NT2/D1 (cell line): ENCODE measurements around the gene ZNF74.
A peak's percentile ranks its signal among the peaks of the same experiment; 100 is the strongest.
"Not testable (repeated sequence)": the region's sequence is repeated elsewhere in the genome, so short reads cannot be mapped to it uniquely, and the experiment has no call there.

Source experiments
- DNase-seq: peaks from one replicate; pipeline ENCODE4 v3.0.0-alpha.2; 2011; ENCODE audit warnings: low read depth, low spot score
- H3K27me3 ChIP-seq: 2 replicates; pipeline ENCODE4 v1.6.0; 2011; ENCODE audit warnings: mild to moderate bottlenecking; ENCODE audit not compliant: insufficient read length, insufficient read depth
- H3K36me3 ChIP-seq: 2 replicates; pipeline ENCODE4 v1.6.1; 2011; ENCODE audit warnings: mild to moderate bottlenecking, low read length, mixed read lengths; ENCODE audit not compliant: insufficient read depth, insufficient read length
- H3K4me1 ChIP-seq: 2 replicates; pipeline ENCODE4 v1.5.1; 2011; ENCODE audit not compliant: insufficient read depth, insufficient read length
- H3K4me3 ChIP-seq: 2 replicates; pipeline ENCODE4 v1.5.1; 2011; ENCODE audit warnings: low read depth; ENCODE audit not compliant: insufficient read length
- H3K9ac ChIP-seq: 2 replicates; pipeline ENCODE4 v1.6.0; 2011; ENCODE audit warnings: low read depth; ENCODE audit not compliant: insufficient read length
- H3K9me3 ChIP-seq: 2 replicates; pipeline ENCODE4 v1.5.1; 2011; ENCODE audit warnings: mild to moderate bottlenecking, low read length; ENCODE audit not compliant: insufficient read depth
- SUZ12 ChIP-seq: IDR thresholded peaks from 2 replicates; pipeline ENCODE4 v1.6.1; 2011; ENCODE audit not compliant: insufficient read length, insufficient read depth; ENCODE audit errors: extremely low read depth
- YY1 ChIP-seq: IDR thresholded peaks from 2 replicates; pipeline ENCODE4 v1.6.1; 2011; ENCODE audit not compliant: insufficient read length, insufficient read depth
- ZNF274 ChIP-seq: IDR thresholded peaks from 2 replicates; pipeline ENCODE4 v1.6.1; 2011; ENCODE audit warnings: mild to moderate bottlenecking, low read depth, low read length

The ZNF74 gene

DNA sequence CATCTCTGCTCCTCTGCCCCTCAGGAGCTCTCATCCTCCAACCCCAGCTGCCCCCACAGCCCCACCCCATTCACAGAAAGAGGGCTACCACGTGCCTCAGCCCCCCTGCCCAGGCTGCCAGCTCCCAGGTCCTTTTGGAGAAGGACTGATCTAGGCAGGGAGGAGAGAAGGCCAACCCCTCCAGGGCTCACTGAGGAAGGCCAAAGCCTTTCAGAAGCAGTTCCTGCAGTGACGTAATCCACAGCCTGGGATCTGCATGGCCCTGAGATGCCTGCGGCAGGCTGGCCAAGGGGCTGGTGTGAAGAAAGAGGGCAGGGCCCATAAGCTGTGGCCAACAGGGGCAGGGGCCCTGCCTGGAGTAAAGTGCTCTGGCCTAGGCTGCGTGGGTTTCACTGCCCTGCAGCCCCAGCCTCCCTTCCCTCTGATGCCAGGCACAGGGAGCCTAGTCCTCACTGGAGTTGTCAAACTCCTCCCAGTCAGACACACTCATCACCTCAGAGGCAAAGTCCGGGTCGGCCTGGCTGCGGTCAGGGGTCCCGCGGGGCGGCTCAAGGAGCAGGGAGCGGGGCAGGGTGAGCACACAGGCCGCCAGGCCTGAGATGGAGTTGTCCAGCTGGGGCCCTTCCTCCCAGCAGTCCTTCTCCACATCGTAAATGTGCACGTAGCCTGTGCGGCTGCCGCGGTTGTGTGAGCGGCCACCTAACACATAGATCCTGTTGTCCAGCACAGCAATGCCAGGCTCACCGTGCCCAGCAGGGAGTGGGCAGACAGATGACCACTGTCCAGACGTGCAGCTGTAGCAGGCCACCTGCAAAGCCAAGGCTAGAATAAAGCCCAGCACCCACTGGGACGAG is 47.9 kb downstream of the ZNF74 start:
- H3K9me3 ChIP-seq, result no peaks in the 10 kb centered on the region
- H3K27me3 ChIP-seq, result peaks cover 14% of the 10 kb centered on the region
- peaks cover 12% of the 10 kb centered on the region for H3K36me3 ChIP-seq
- peak overlapping the region; percentile 42 for H3K9ac ChIP-seq
- no peak for TF ChIP-seq YY1
- no peak for TF ChIP-seq SUZ12
- no peak for TF ChIP-seq ZNF274
- DNase-seq, result no peak
- H3K4me1 ChIP-seq, result peaks cover 11% of the 10 kb centered on the region
- no peak overlapping the region for H3K4me3 ChIP-seq

DNA sequence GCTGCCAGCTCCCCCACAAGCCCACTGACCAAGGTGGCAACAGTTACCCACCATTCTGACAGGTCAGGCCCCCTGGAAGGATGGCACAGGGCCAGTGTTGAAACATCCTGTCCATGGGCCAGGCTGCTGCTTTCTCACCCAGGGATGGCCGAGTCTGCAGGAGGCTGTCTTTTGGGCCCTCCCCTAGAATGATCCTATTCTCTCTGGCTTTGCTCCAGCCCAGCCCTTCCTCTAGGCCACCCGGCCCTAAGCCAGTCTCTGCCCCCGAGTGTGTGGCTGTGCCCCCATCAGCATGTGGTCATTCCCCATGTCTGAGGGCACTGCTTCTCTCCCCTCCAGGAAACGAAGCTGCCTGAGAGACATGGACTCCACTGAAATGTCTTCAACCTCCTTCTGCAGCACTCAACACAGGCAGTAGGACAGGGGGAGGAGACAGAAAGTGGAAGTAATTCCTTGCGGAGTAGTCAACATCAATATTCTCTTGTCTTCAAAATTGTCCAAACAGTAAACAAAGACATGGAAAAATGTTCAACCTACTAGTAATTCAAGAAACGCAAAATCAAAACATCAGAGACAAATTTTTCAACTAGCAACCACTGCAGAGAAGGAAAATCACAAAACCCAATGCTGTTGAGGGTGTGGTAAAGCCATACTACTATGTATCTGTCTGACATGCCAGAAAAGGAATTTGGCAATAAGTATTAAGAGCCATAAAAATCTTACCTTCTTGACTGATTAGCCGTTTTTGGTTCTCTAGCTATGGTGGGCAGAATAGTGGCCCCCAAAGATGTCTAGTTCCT is 48.7 kb downstream of the ZNF74 start:
- Histone ChIP-seq H3K9me3 (no peaks in the 10 kb centered on the region), H3K4me3 (no peak overlapping the region), H3K27me3 (peaks cover 9% of the 10 kb centered on the region), H3K36me3 (peaks cover 12% of the 10 kb centered on the region), H3K9ac (no peak overlapping the region), H3K4me1 (peaks cover 11% of the 10 kb centered on the region)
- TF ChIP-seq YY1, result no peak
- no peak for TF ChIP-seq ZNF274
- no peak for TF ChIP-seq SUZ12
- no peak for DNase-seq

GRCh38 chr22:20444325-20444724 is 50.4 kb downstream of the ZNF74 start:
- H3K4me1 ChIP-seq, result peaks cover 5% of the 10 kb centered on the region
- no peak overlapping the region for H3K9ac ChIP-seq
- TF ChIP-seq YY1, result no peak
- TF ChIP-seq ZNF274, result no peak
- TF ChIP-seq SUZ12, result no peak
- no peak overlapping the region for H3K4me3 ChIP-seq
- no peak for DNase-seq
- H3K27me3 ChIP-seq, result no peaks in the 10 kb centered on the region
- peaks cover 12% of the 10 kb centered on the region for H3K36me3 ChIP-seq
- H3K9me3 ChIP-seq, result no peaks in the 10 kb centered on the region

- Histone ChIP-seq H3K9me3 (no peaks in the 10 kb centered on the region), H3K27me3 (no peaks in the 10 kb centered on the region), H3K4me3 (no peak overlapping the region), H3K36me3 (peaks cover 12% of the 10 kb centered on the region), H3K9ac (no peak overlapping the region), H3K4me1 (peaks cover 5% of the 10 kb centered on the region)
- DNase-seq, result no peak
- no peak for TF ChIP-seq ZNF274
- no peak for TF ChIP-seq SUZ12
- TF ChIP-seq YY1, result no peak
Observed at GRCh38 chr22:20446383-20446970, 52.5 kb downstream of the ZNF74 start.

DNA sequence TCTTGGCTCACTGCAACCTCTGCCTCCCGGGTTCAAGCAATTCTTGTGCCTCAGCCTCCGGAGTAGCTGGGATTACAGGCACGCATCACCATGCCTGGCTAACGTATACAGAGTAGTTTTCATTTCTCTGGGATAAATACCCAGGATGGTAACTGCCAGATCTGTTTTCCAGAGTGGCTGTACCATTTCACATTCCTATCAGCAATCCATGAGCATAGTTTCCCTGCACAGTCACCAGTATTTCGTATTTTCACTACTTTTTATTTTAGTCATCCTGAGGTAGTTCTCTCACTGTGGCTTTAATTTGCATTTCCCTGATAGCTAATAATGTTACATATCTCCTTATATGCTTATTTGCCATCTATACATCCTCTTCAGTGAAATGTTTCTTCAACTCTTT is 54.7 kb downstream of the ZNF74 start:
- TF ChIP-seq SUZ12, result no peak
- TF ChIP-seq ZNF274, result no peak
- TF ChIP-seq YY1, result no peak
- Histone ChIP-seq H3K36me3 (peaks cover 7% of the 10 kb centered on the region), H3K9ac (no peak overlapping the region), H3K4me3 (no peak overlapping the region), H3K27me3 (no peaks in the 10 kb centered on the region), H3K4me1 (no peaks in the 10 kb centered on the region), H3K9me3 (no peaks in the 10 kb centered on the region)
- DNase-seq, result no peak

- Histone ChIP-seq H3K4me3 (no peak overlapping the region), H3K4me1 (no peaks in the 10 kb centered on the region), H3K9ac (no peak overlapping the region), H3K9me3 (no peaks in the 10 kb centered on the region), H3K36me3 (peaks cover 7% of the 10 kb centered on the region), H3K27me3 (no peaks in the 10 kb centered on the region)
- DNase-seq, result no peak
- no peak for TF ChIP-seq YY1
- no peak for TF ChIP-seq ZNF274
- TF ChIP-seq SUZ12, result no peak
Observed at GRCh38 chr22:20449819-20450550, 56.0 kb downstream of the ZNF74 start.

- DNase-seq, result no peak
- Histone ChIP-seq H3K9ac (no peak overlapping the region), H3K36me3 (peaks cover 7% of the 10 kb centered on the region), H3K9me3 (no peaks in the 10 kb centered on the region), H3K27me3 (no peaks in the 10 kb centered on the region), H3K4me3 (no peak overlapping the region), H3K4me1 (no peaks in the 10 kb centered on the region)
- no peak for TF ChIP-seq SUZ12
- TF ChIP-seq ZNF274, result no peak
- no peak for TF ChIP-seq YY1
Observed at GRCh38 chr22:20450551-20450906, 56.6 kb downstream of the ZNF74 start.

DNA sequence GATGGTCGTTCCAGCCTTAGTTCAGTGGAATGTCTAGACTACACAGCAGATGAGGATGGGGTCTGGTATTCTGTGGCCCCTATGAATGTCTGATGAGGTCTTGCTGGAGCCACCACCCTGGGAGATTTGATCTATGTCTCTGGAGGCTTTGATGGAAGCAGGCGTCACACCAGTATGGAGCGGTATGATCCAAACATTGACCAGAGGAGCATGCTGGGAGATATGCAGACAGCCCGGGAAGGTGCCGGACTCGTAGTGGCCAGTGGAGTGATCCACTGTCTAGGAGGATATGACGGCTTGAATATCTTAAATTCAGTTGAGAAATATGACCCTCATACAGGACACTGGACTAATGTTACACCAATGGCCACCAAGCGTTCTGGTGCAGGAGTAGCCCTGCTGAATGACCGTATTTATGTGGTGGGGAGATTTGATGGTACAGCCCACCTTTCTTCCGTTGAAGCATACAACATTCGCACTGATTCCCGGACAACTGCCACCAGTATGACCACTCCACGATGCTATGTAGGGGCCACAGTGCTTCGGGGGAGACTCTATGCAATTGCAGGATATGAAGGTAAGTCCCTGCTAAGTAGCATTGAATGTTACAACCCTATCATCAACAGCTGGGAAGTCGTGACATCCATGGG is 57.3 kb downstream of the ZNF74 start:
- H3K4me1 ChIP-seq, H3K4me3 ChIP-seq, H3K9me3 ChIP-seq, DNase-seq, H3K27me3 ChIP-seq, H3K36me3 ChIP-seq, H3K9ac ChIP-seq: not testable (repeated sequence)
